Gastrocnemius medialis (tissue), 4 donors: ENCODE measurements around the gene ZNF341. TPM values are rescaled to one million over a fixed set of nuclear protein-coding genes. Genes with fewer than 3 reads are reported as not detected.

ENCODE experiments used
- ATAC-seq, 2 donors: fragments of 150-250 bp; one replicate each; pipeline ENCODE4 v1.9.1; 2016
- DNase-seq, 2 donors: peaks; one replicate each; pipeline ENCODE4 v3.0.0-alpha.2; 2019
- H3K27ac ChIP-seq, 4 donors: fragments of 200-600 bp; sonication (generic); 1 replicate in 1 of 4; 2 replicates in 3 of 4; pipeline ENCODE4 v1.5.1; 2016 to 2018; ENCODE audit warnings: mild to moderate bottlenecking in 2 of 4, moderate library complexity in 1 of 4
- H3K27me3 ChIP-seq, 3 donors: fragments of 200-600 bp; sonication (generic) in 2 of 3; 1 replicate in 1 of 3; 2 replicates in 2 of 3; pipeline versions ENCODE4 v1.5.1 to v1.6.0; 2016 to 2019; ENCODE audit warnings: mild to moderate bottlenecking in 1 of 3, moderate library complexity in 1 of 3
- H3K36me3 ChIP-seq, 2 donors: fragments of 200-600 bp; sonication (generic) in 1 of 2; one replicate each; pipeline ENCODE4 v1.5.1; 2017 to 2018
- H3K4me1 ChIP-seq, 2 donors: fragments of 200-600 bp; sonication (generic) in 1 of 2; one replicate each; pipeline ENCODE4 v1.5.1; 2016 to 2017; ENCODE audit warnings: mild to moderate bottlenecking in 2 of 2
- H3K4me3 ChIP-seq, 4 donors: fragments of 200-600 bp; sonication (generic) in 3 of 4; 1 replicate in 1 of 4; 2 replicates in 3 of 4; pipeline ENCODE4 v1.5.1; 2016 to 2019; ENCODE audit warnings: mild to moderate bottlenecking in 2 of 4
- H3K9me3 ChIP-seq, 3 donors: fragments of 200-600 bp; sonication (generic) in 2 of 3; 1 replicate in 1 of 3; 2 replicates in 2 of 3; pipeline ENCODE4 v1.5.1; 2016 to 2019
- CTCF ChIP-seq, 5 experiments: fragments of 450-650 bp in 3 of 5; fragments of 200-600 bp in 2 of 5; sonication (generic) in 2 of 5; IDR thresholded peaks in 4 of 5; conservative IDR thresholded peaks in 1 of 5; 1 replicate in 4 of 5; 2 replicates in 1 of 5; pipeline ENCODE4 v1.5.1; 2016 to 2019; ENCODE audit warnings: antibody characterized with exemption in 5 of 5, mild to moderate bottlenecking in 3 of 5, moderate library complexity in 3 of 5
- POLR2A ChIP-seq, 2 donors: fragments of 450-650 bp; IDR thresholded peaks; one replicate each; pipeline ENCODE4 v1.6.1; 2017; ENCODE audit warnings: antibody characterized with exemption in 2 of 2, mild to moderate bottlenecking in 2 of 2, moderate library complexity in 2 of 2
- in situ Hi-C, 4 donors: fragments of 200-750 bp; cut with MboI; loops; one replicate each; pipeline versions ENCODE4 v1.15.0 to v1.8.0; 2017; ENCODE audit warnings: low sequenced_read_pairs in 4 of 4
- intact Hi-C: fragments of 100-400 bp; cut with DNase I; formaldehyde crosslinking; loops from one replicate; pipeline ENCODE4 v1.15.1; 2023; ENCODE audit warnings: low total_unique reads
- total RNA-seq, 4 donors: library from RNA; depleted of rRNA; stranded (reverse); fragments of >200 nt; gene quantifications; one replicate each; pipeline versions ENCODE4 v1.1.0 to v1.2.3, GENCODE V29; 2016

Gene ZNF341
- total RNA-seq, 4 donors from 2014 or later = 1.8 to 4.6 (median 2.6) TPM

DNA sequence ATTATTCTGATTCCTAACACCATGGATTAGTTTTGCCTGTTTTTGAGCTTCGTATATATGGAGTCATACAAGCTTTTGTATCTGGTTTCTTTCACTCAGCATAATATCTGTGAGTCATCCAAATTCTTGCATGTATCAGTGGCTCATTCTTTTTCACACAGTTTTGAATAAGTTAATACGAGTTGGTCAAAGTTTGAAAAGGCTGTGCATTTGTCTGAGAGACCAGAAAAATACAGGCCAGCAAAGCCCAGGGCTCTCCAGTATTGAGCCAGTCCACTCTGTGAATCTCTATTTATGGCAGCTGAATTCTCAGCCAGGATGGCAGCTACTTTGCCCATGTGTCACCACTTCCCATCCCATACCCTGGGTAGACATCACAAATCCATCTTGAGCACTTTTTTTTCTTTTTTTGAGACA, 72.1 kb downstream of the ZNF341 start:
- in situ Hi-C loops = no loop called here
- intact Hi-C loops = no loop called here
- Histone ChIP-seq H3K4me1 (peaks cover 0 to 4% of the 10 kb centered on the region in 2 donors), H3K36me3 (no peaks in the 10 kb centered on the region), H3K27ac (peak overlapping the region in 2 of 4 donors; percentile 20 to 60), H3K4me3 (no peak overlapping the region), H3K27me3 (no peaks in the 10 kb centered on the region), H3K9me3 (no peaks in the 10 kb centered on the region)
- ATAC-seq = peak; percentile 80 to 91
- TF ChIP-seq POLR2A (IDR thresholded peaks at IDR 0.05) = no peak
- no peak for TF ChIP-seq CTCF (IDR thresholded peaks at IDR 0.05 in 4 of 5, conservative IDR thresholded peaks at IDR 0.05 in 1 of 5)
- DNase-seq = no peak

DNA sequence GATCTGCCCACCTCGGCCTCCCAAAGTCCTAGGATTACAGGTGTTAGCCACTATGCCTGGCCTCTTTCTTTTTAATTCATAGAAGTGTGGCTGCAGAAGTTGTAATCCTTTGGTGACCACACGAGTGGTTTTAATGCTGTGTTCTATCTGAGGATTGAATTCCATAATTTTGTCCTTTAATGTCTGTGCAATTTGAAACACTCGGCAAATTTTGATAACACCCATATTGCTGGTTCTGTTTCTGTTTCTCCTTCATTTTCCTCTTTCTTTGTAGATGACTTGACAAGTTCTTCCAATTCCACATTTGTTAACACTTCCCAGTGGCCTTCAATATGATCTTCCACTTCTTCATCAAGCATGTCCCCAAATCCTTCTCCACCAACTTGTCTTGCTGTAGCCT, 76.6 kb downstream of the ZNF341 start:
- Histone ChIP-seq H3K27ac (no peak overlapping the region), H3K36me3 (no peaks in the 10 kb centered on the region), H3K9me3 (no peaks in the 10 kb centered on the region), H3K27me3 (no peaks in the 10 kb centered on the region), H3K4me3 (no peak overlapping the region), H3K4me1 (peaks cover 13 to 20% of the 10 kb centered on the region in 2 donors)
- ATAC-seq (no peak), DNase-seq (no peak)
- intact Hi-C loops (no loop called here), in situ Hi-C loops (no loop called here)
- TF ChIP-seq POLR2A (IDR thresholded peaks at IDR 0.05) = no peak

GRCh38 chr20:33810259-33810658, 78.5 kb downstream of the ZNF341 start:
- Histone ChIP-seq H3K36me3 (no peaks in the 10 kb centered on the region), H3K4me3 (no peak overlapping the region)

DNA sequence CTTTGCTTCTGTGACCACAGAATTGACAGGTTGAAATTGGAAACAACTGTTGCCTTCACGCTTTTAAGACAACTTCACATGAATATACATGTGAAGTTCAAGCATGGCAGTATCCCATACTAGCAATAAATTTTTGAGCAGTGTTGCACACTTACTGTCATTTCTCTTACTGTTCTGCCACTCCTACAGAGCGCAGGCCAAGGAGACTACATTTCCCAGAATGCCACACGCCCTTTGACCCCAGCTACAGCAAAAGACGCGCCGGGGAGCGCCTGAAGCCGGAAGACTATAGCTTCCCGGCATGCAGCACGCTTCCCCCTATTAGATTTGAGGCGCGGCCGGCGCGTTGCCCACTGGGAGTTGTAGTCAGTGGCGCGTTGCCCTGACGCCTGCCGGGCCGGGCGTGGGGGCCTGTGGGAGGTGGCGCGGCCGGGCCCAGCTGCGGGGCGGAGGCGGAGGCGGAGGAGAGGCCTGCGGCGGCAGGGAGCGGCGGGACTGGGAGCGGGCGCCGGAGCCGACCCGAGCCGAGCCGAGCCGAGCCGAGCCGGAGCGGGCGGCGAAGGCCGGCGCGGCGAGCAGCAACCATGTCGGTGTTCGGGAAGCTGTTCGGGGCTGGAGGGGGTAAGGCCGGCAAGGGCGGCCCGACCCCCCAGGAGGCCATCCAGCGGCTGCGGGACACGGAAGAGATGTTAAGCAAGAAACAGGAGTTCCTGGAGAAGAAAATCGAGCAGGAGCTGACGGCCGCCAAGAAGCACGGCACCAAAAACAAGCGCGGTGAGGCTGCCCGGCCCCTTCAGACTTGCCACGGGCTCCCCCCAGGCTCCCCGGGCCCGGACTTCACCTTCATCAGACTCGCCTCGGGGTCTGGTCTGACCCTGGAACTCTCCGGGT, 79.3 kb downstream of the ZNF341 start, which contains the start of gene CHMP4B:
Gene CHMP4B (plus strand): TSS at position 464 of the 891 bp plus-strand sequence. CDS start 121 bp downstream, at position 585.
- Histone ChIP-seq H3K36me3 (no peaks in the 10 kb centered on the region), H3K4me3 (peak within 1 kb of the TSS; percentile 85 to 98 (median 96)), H3K9me3 (no peaks in the 10 kb centered on the region), H3K27ac (peak within 1 kb of the TSS; percentile 86 to 100 (median 98)), H3K27me3 (no peaks in the 10 kb centered on the region), H3K4me1 (peaks cover 33 to 34% of the 10 kb centered on the region in 2 donors)
- peak; percentile 99 for DNase-seq
- TF ChIP-seq POLR2A (IDR thresholded peaks at IDR 0.05) = peak; percentile 98
- peak in 1 of 5 experiments; percentile 18 for TF ChIP-seq CTCF (IDR thresholded peaks at IDR 0.05 in 4 of 5, conservative IDR thresholded peaks at IDR 0.05 in 1 of 5)
- in situ Hi-C loops (no loop called here), intact Hi-C loops (loop anchor here (1.0 to 10.0 kb wide), 6 partner anchors 17 to 1454 kb away; partner anchors contain the start of genes ASXL1, EIF2S2, NECAB3 and TRPC4AP)
- ATAC-seq = peak; percentile 90 to 92

More at GRCh38 chr20:33810259-33810658, 78.5 kb downstream of the ZNF341 start:
- intact Hi-C loops (loop anchor here (2.0 to 10.0 kb wide), 5 partner anchors 77 to 1453 kb away; partner anchors contain the start of genes ASXL1, EIF2S2, NECAB3 and TRPC4AP), in situ Hi-C loops (no loop called here)
- no peak for DNase-seq
- Histone ChIP-seq H3K27ac (no peak overlapping the region), H3K9me3 (no peaks in the 10 kb centered on the region), H3K27me3 (no peaks in the 10 kb centered on the region), H3K4me1 (peaks cover 30 to 31% of the 10 kb centered on the region in 2 donors)
- no peak for ATAC-seq
- TF ChIP-seq CTCF (IDR thresholded peaks at IDR 0.05 in 4 of 5, conservative IDR thresholded peaks at IDR 0.05 in 1 of 5) (no peak), POLR2A (IDR thresholded peaks at IDR 0.05) (no peak)

DNA sequence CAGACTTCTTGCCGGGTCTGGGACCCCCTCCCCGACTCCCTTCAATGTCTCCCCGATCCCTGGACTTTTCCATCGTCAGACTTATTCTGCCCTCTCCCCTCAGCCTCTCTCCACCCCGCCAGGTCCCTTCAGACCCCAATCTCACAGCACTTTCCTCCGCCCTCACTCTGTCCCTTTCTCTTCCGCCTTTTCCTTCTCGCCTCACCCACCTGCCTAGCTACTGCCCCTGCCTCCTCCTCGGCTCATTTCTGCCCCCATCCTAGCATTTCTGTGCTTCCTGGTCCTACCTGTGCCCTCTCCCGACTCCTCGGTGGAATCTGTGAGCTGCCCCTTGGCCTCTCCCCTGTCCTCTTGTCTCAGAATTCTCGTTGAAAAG, 80.0 kb downstream of the ZNF341 start:
- Histone ChIP-seq H3K4me3 (peak overlapping the region; percentile 85 to 98 (median 96)), H3K27ac (peak overlapping the region; percentile 86 to 100 (median 98)), H3K27me3 (no peaks in the 10 kb centered on the region), H3K9me3 (no peaks in the 10 kb centered on the region), H3K36me3 (no peaks in the 10 kb centered on the region), H3K4me1 (peaks cover 38% of the 10 kb centered on the region in 2 donors)
- in situ Hi-C loops (no loop called here), intact Hi-C loops (loop anchor here (1.0 to 10.0 kb wide), 7 partner anchors 17 to 1454 kb away; partner anchors contain the start of genes ASXL1, EIF2S2, NECAB3 and RALY)
- no peak for TF ChIP-seq CTCF (IDR thresholded peaks at IDR 0.05 in 4 of 5, conservative IDR thresholded peaks at IDR 0.05 in 1 of 5)
- TF ChIP-seq POLR2A (IDR thresholded peaks at IDR 0.05) = no peak
- peak; percentile 2 to 9 for ATAC-seq
- no peak for DNase-seq
